Neural progenitor cell (in vitro differentiated cells): ENCODE data around the gene PLOD1. TPM values are rescaled to one million over a fixed set of nuclear protein-coding genes. Genes with fewer than 3 reads are reported as not detected.

Experiments
- DNase-seq: peaks from one replicate; pipeline ENCODE4 v3.0.0-alpha.2; 2016; ENCODE audit warnings: low spot score
- H2AFZ ChIP-seq: fragments of 200-600 bp; sonication (generic); replicated peaks from 2 replicates; pipeline ENCODE4 v1.6.1; 2016; ENCODE audit warnings: antibody characterized with exemption
- H3F3A ChIP-seq: fragments of 200-600 bp; sonication (generic); 2 replicates; pipeline ENCODE4 v1.6.1; 2016; ENCODE audit warnings: antibody characterized with exemption, low read depth
- H3K27ac ChIP-seq: fragments of 200-600 bp; sonication (generic); 2 replicates; pipeline ENCODE4 v1.5.1; 2016; ENCODE audit warnings: mild to moderate bottlenecking
- H3K27me3 ChIP-seq: fragments of 200-600 bp; sonication (generic); 2 replicates; pipeline ENCODE4 v1.6.1; 2016; ENCODE audit warnings: mild to moderate bottlenecking, moderate library complexity
- H3K36me3 ChIP-seq: fragments of 200-600 bp; sonication (generic); 2 replicates; pipeline ENCODE4 v1.5.1; 2016
- H3K4me1 ChIP-seq: fragments of 200-600 bp; sonication (generic); 2 replicates; pipeline ENCODE4 v1.6.1; 2016; ENCODE audit warnings: mixed run types
- H3K4me2 ChIP-seq: fragments of 200-600 bp; sonication (generic); 2 replicates; pipeline ENCODE4 v1.6.1; 2016
- H3K4me3 ChIP-seq: fragments of 200-600 bp; sonication (generic); 2 replicates; pipeline ENCODE4 v1.5.1; 2016
- H3K79me2 ChIP-seq: fragments of 200-600 bp; sonication (generic); 2 replicates; pipeline ENCODE4 v1.6.1; 2016; ENCODE audit warnings: low read depth
- H3K9ac ChIP-seq: fragments of 200-600 bp; sonication (generic); 2 replicates; pipeline ENCODE4 v1.6.1; 2016
- H3K9me3 ChIP-seq: fragments of 200-600 bp; sonication (generic); 2 replicates; pipeline ENCODE4 v1.5.1; 2016; ENCODE audit warnings: low read depth
- H4K20me1 ChIP-seq: fragments of 200-600 bp; sonication (generic); 2 replicates; pipeline ENCODE4 v1.6.1; 2016; ENCODE audit warnings: low read depth
- H3K27ac Mint-ChIP-seq: 3 replicates; pipeline ENCODE4 v1.8.0; 2021; ENCODE audit warnings: mixed read lengths
- H3K27me3 Mint-ChIP-seq: 2 replicates; pipeline ENCODE4 v1.8.0; 2022; ENCODE audit warnings: low read depth, mild to moderate bottlenecking, inconsistent platforms, moderate library complexity, mixed read lengths; ENCODE audit not compliant: insufficient read depth
- H3K36me3 Mint-ChIP-seq: 3 replicates; pipeline ENCODE4 v1.8.0; 2021; ENCODE audit warnings: mixed read lengths
- H3K4me1 Mint-ChIP-seq: 3 replicates; pipeline ENCODE4 v1.8.0; 2021; ENCODE audit warnings: mixed read lengths
- H3K4me3 Mint-ChIP-seq: 3 replicates; pipeline ENCODE4 v1.8.0; 2021; ENCODE audit warnings: mild to moderate bottlenecking, moderate library complexity, mixed read lengths
- H3K9me3 Mint-ChIP-seq: 3 replicates; pipeline ENCODE4 v1.8.0; 2020; ENCODE audit warnings: mixed read lengths
- EZH2 ChIP-seq: fragments of 200-600 bp; sonication (generic); IDR thresholded peaks from 2 replicates; pipeline ENCODE4 v1.6.1; 2017; ENCODE audit warnings: antibody characterized with exemption, mild to moderate bottlenecking, moderate library complexity
- EZH2phosphoT487 ChIP-seq: fragments of 200-600 bp; sonication (generic); IDR thresholded peaks from 2 replicates; pipeline ENCODE4 v1.6.1; 2017; ENCODE audit warnings: antibody characterized with exemption
- total RNA-seq: library from RNA; depleted of rRNA; stranded (reverse); fragments of >200 nt; gene quantifications from 2 replicates; pipeline ENCODE4 v1.2.3, GENCODE V29; 2015; ENCODE audit warnings: low replicate concordance
- TF ChIP-seq, protein P1 (sequence below): fragments of 200-600 bp; sonication (generic); IDR thresholded peaks from 2 replicates; pipeline ENCODE4 v1.5.1; 2017; ENCODE audit warnings: antibody characterized with exemption, mild to moderate bottlenecking

Gene PLOD1
- total RNA-seq, 1 donor from 2014 or later, result 27.2 TPM

DNA sequence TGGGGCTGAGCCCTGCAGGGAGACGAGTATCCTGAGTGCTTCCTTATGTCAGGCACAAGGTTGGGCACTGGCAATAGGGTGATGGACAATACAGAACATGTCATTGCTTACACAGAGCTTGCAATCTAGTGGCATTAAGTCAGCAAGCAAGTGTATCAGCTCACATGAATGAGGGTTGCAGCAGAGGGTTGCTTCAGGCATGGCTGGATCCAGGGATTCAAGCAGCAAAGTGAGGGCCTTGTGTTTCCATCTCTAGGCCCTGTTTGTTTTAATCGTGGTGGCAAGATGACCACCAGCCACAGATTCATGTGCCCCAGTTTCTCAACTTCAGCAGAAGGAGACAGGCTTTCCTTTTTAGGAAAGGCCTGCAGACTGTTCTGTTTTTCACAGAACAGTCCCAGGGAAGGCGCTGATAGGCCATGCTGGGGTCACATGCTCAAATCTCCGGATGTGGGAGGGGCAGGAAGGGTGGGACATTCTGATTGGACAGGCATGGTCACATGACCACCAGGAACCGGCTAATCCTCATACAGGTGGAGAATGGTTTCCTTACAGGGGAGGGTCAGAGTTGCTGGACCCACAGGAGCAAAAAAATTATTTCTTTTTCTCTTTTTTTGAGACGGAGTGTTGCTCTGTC is 14.4 kb downstream of the PLOD1 start:
- Histone ChIP-seq H3K4me1 (peaks cover 5% of the 10 kb centered on the region), H4K20me1 (no peaks in the 10 kb centered on the region), H3K9me3 (no peaks in the 10 kb centered on the region), H3K27ac (no peak overlapping the region), H3K79me2 (no peaks in the 10 kb centered on the region), H3K9ac (no peak overlapping the region), H2AFZ (no peak overlapping the region), H3K36me3 (no peaks in the 10 kb centered on the region), H3K4me3 (no peak overlapping the region), H3F3A (no peaks in the 10 kb centered on the region), H3K27me3 (no peaks in the 10 kb centered on the region), H3K4me2 (no peak overlapping the region)
- no peaks in the 10 kb centered on the region for H3K9me3 Mint-ChIP-seq
- H3K36me3 Mint-ChIP-seq, result peaks cover 23% of the 10 kb centered on the region
- no peak overlapping the region for H3K4me3 Mint-ChIP-seq
- peak overlapping the region; percentile 33 for H3K27ac Mint-ChIP-seq
- H3K4me1 Mint-ChIP-seq, result peaks cover 22% of the 10 kb centered on the region
- TF ChIP-seq EZH2, result no peak
- TF ChIP-seq EZH2phosphoT487, result no peak
- TF ChIP-seq, protein P1, sequence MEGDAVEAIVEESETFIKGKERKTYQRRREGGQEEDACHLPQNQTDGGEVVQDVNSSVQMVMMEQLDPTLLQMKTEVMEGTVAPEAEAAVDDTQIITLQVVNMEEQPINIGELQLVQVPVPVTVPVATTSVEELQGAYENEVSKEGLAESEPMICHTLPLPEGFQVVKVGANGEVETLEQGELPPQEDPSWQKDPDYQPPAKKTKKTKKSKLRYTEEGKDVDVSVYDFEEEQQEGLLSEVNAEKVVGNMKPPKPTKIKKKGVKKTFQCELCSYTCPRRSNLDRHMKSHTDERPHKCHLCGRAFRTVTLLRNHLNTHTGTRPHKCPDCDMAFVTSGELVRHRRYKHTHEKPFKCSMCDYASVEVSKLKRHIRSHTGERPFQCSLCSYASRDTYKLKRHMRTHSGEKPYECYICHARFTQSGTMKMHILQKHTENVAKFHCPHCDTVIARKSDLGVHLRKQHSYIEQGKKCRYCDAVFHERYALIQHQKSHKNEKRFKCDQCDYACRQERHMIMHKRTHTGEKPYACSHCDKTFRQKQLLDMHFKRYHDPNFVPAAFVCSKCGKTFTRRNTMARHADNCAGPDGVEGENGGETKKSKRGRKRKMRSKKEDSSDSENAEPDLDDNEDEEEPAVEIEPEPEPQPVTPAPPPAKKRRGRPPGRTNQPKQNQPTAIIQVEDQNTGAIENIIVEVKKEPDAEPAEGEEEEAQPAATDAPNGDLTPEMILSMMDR, result no peak
- DNase-seq, result no peak
- peaks cover 14% of the 10 kb centered on the region for H3K27me3 Mint-ChIP-seq

DNA sequence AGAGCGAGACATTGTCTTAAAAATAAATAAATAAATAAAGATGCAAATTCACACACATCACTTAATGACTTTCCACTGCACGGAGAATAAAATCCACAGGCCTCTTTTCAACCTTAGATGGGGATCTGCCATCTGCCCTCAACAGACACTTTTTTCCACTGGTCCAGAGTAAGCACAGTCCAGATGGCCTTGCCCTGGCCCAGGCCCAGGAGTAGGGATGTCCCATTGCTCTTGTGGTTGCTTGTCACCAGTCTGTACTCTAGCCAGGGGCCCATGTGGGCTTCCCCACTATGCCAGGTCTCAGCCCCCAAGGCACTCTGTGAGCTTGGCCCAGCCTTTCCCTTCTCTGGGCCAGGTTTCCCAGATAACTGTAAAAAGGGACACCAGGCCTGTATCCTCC is 17.4 kb downstream of the PLOD1 start:
- no peaks in the 10 kb centered on the region for H3K9me3 ChIP-seq
- no peaks in the 10 kb centered on the region for H3K27me3 ChIP-seq
- Mint-ChIP-seq H3K4me3 (no peak overlapping the region), H3K36me3 (peaks cover 16% of the 10 kb centered on the region), H3K4me1 (peaks cover 8% of the 10 kb centered on the region), H3K27me3 (peaks cover 10% of the 10 kb centered on the region), H3K27ac (no peak overlapping the region), H3K9me3 (no peaks in the 10 kb centered on the region)
- no peak overlapping the region for H3K4me2 ChIP-seq
- TF ChIP-seq EZH2 (no peak), EZH2phosphoT487 (no peak)
- TF ChIP-seq, protein P1, result no peak
- H3K27ac ChIP-seq, result no peak overlapping the region
- H3K36me3 ChIP-seq, result no peaks in the 10 kb centered on the region
- no peak for DNase-seq
- H3K9ac ChIP-seq, result no peak overlapping the region
- no peaks in the 10 kb centered on the region for H3K79me2 ChIP-seq
- no peaks in the 10 kb centered on the region for H3K4me1 ChIP-seq
- H4K20me1 ChIP-seq, result no peaks in the 10 kb centered on the region
- H2AFZ ChIP-seq, result no peak overlapping the region
- no peak overlapping the region for H3K4me3 ChIP-seq
- H3F3A ChIP-seq, result no peaks in the 10 kb centered on the region

DNA sequence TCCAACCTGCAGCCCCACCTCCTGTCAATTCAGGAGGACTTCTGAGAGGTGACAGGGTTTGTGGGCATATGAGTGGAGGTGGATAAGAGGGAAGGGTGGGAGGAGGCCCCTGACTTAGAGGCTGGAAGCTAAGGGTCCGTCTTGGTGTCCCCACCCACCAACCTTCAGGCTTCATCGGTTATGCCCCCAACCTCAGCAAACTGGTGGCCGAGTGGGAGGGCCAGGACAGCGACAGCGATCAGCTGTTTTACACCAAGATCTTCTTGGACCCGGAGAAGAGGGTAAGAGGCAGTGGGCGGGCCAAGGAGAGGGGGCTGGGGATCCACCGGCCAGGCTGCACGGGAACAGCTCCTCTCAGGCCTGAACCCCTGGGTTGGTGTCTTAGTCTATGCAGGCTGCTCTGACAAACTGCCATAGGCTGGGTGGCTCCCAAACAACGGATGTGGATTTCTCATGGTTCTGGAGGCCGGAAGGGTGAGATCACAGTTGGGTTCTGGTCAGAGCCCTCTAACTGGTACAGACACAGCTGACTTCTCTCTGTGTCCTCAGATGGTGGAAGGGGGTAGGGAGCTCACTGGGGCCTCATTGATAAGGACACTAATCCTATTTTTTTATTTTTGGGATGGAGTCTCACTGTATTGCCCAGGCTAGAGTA is 18.1 kb downstream of the PLOD1 start:
- TF ChIP-seq EZH2phosphoT487 (no peak), EZH2 (no peak)
- TF ChIP-seq, protein P1, result no peak
- Histone ChIP-seq H2AFZ (no peak overlapping the region), H3K9ac (no peak overlapping the region), H3F3A (no peaks in the 10 kb centered on the region), H3K9me3 (no peaks in the 10 kb centered on the region), H3K27ac (no peak overlapping the region), H3K4me2 (no peak overlapping the region), H3K27me3 (no peaks in the 10 kb centered on the region), H3K4me1 (no peaks in the 10 kb centered on the region), H3K36me3 (no peaks in the 10 kb centered on the region), H3K79me2 (no peaks in the 10 kb centered on the region), H4K20me1 (no peaks in the 10 kb centered on the region), H3K4me3 (no peak overlapping the region)
- peaks cover 10% of the 10 kb centered on the region for H3K27me3 Mint-ChIP-seq
- no peak overlapping the region for H3K4me3 Mint-ChIP-seq
- no peaks in the 10 kb centered on the region for H3K9me3 Mint-ChIP-seq
- H3K4me1 Mint-ChIP-seq, result peaks cover 5% of the 10 kb centered on the region
- no peak overlapping the region for H3K27ac Mint-ChIP-seq
- DNase-seq, result no peak
- peaks cover 20% of the 10 kb centered on the region for H3K36me3 Mint-ChIP-seq
